ENCODE results near the gene CANX. TPM values are rescaled to one million over a fixed set of nuclear protein-coding genes. Genes with fewer than 3 reads are reported as not detected.
A peak's percentile ranks its signal among the peaks of the same experiment; 100 is the strongest.

Gene CANX
- total and polyA plus RNA-seq, 9 donors, result 176 to 688 (median 573) TPM

DNA sequence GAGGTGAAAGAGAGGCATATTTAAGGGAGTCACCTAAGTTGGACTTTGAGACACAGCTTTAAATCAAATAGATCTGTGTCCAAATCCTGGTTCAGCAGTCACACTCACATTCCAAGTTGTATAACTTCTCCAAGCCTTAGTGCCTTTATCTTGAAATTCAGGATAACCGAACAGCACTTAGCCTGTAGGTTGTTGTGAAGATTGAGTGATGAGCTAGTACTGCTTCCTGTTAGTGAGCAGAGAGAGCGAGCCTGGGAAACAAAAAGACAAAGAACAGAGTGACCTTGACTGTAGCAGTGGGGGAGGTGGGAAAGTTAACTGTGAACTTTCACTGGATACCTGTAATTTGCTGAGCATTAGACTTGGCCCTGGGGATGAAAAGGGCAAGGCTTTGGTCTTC lies 56.3 kb downstream of the CANX start:
- 5 to 21% (median 7%) methylated on average over 2 of the region's 2 CpGs for WGBS, 3 donors
- DNase-seq, result no peak
- Histone ChIP-seq H3K36me3 (no peaks in the 10 kb centered on the region), H3K4me3 (no peak overlapping the region), H3K9me3 (no peaks in the 10 kb centered on the region), H3K27ac (peak overlapping the region in 1 of 2 donors; percentile 20), H3K27me3 (no peaks in the 10 kb centered on the region), H3K4me1 (ENCODE audit: insufficient read depth) (peaks cover 9% of the 10 kb centered on the region)
- TF ChIP-seq POLR2A (IDR thresholded peaks at IDR 0.05) (no peak), CTCF (IDR thresholded peaks at IDR 0.05) (no peak), EP300 (IDR thresholded peaks at IDR 0.05) (no peak)
- intact Hi-C loops (cut with DNase I), result loop anchor here in 1 of 4 donors (5.0 kb wide), 1 partner anchor 488 kb away; no protein-coding TSS in a partner anchor

- no peak for DNase-seq
- Histone ChIP-seq H3K4me1 (ENCODE audit: insufficient read depth) (peaks cover 8% of the 10 kb centered on the region), H3K27me3 (no peaks in the 10 kb centered on the region), H3K9me3 (no peaks in the 10 kb centered on the region), H3K36me3 (no peaks in the 10 kb centered on the region), H3K27ac (no peak overlapping the region), H3K4me3 (no peak overlapping the region)
- intact Hi-C loops (cut with DNase I), result loop anchor here in 1 of 4 donors (5.0 kb wide), 1 partner anchor 492 kb away; no protein-coding TSS in a partner anchor
- TF ChIP-seq CTCF (IDR thresholded peaks at IDR 0.05) (no peak), EP300 (IDR thresholded peaks at IDR 0.05) (no peak), POLR2A (IDR thresholded peaks at IDR 0.05) (no peak)
- 88 to 92% (median 90%) methylated on average over 8 of the region's 8 CpGs for WGBS, 3 donors
These were observed 60.2 kb downstream of the CANX start for GRCh38 chr5:179758955-179759354.

GRCh38 chr5:179759581-179760551 lies 61.1 kb downstream of the CANX start:
- no peaks in the 10 kb centered on the region for H3K36me3 ChIP-seq
- no peaks in the 10 kb centered on the region for H3K9me3 ChIP-seq
- H3K4me3 ChIP-seq, result no peak overlapping the region
- no peak overlapping the region for H3K27ac ChIP-seq
- no peak for TF ChIP-seq EP300 (IDR thresholded peaks at IDR 0.05)
- no peak for TF ChIP-seq POLR2A (IDR thresholded peaks at IDR 0.05)
- TF ChIP-seq CTCF (IDR thresholded peaks at IDR 0.05), result no peak
- peaks cover 2% of the 10 kb centered on the region for H3K4me1 ChIP-seq (ENCODE audit: insufficient read depth)
- intact Hi-C loops (cut with DNase I), result loop anchor here in 3 of 4 donors (5.0 to 10.0 kb wide), 3 partner anchors 37 to 493 kb away; partner anchors contain the start of gene TBC1D9B (in 1 of the 3)
- WGBS, 3 donors, result 92 to 96% (median 93%) methylated on average over 9 of the region's 9 CpGs
- DNase-seq, result no peak
- no peaks in the 10 kb centered on the region for H3K27me3 ChIP-seq

GRCh38 chr5:179762079-179762780 lies 63.5 kb downstream of the CANX start:
- H3K4me3 ChIP-seq, result no peak overlapping the region
- intact Hi-C loops (cut with DNase I), result loop anchor here in 3 of 4 donors (5.0 to 10.0 kb wide), 2 partner anchors 35 to 143 kb away; partner anchors contain the start of gene TBC1D9B (in 1 of the 3)
- H3K27me3 ChIP-seq, result no peaks in the 10 kb centered on the region
- peaks cover 2% of the 10 kb centered on the region for H3K4me1 ChIP-seq (ENCODE audit: insufficient read depth)
- H3K9me3 ChIP-seq, result no peaks in the 10 kb centered on the region
- no peaks in the 10 kb centered on the region for H3K36me3 ChIP-seq
- DNase-seq, result no peak
- H3K27ac ChIP-seq, result peak overlapping the region in 1 of 2 donors; percentile 11
- TF ChIP-seq POLR2A (IDR thresholded peaks at IDR 0.05) (no peak), CTCF (IDR thresholded peaks at IDR 0.05) (no peak), EP300 (IDR thresholded peaks at IDR 0.05) (no peak)
- 43 to 48% (median 46%) methylated on average over 10 of the region's 10 CpGs for WGBS, 3 donors

All from ovary (tissue), 9 donors.